Astrocyte (in vitro differentiated cells and primary cell): ENCODE measurements around the gene LVRN. TPM values are rescaled to one million over a fixed set of nuclear protein-coding genes. Genes with fewer than 3 reads are reported as not detected.

Experiments
- DNase-seq: peaks from one replicate; pipeline ENCODE4 v3.0.0-alpha.2; 2010; ENCODE audit warnings: low read depth
- FAIRE-seq: peaks from 2 replicates; lab custom pipeline; 2011; peaks lifted over from hg19 to GRCh38; lab: Jason Lieb, UNC
- H2AFZ ChIP-seq: 2 replicates; pipeline ENCODE4 v1.6.0; 2012; ENCODE audit warnings: low read depth, low read length, inconsistent platforms
- H3K27ac ChIP-seq: 2 replicates; pipeline ENCODE4 v1.5.1; 2011; ENCODE audit warnings: low read depth, low read length, inconsistent platforms
- H3K27me3 ChIP-seq: 2 replicates; pipeline ENCODE4 v1.6.0; 2011; ENCODE audit warnings: low read length, inconsistent platforms; ENCODE audit not compliant: insufficient read depth
- H3K36me3 ChIP-seq: 2 replicates; pipeline ENCODE4 v1.5.1; 2011; ENCODE audit warnings: low read length, inconsistent platforms; ENCODE audit not compliant: insufficient read depth
- H3K4me1 ChIP-seq: 2 replicates; pipeline ENCODE4 v1.5.1; 2011; ENCODE audit warnings: low read length, inconsistent platforms; ENCODE audit not compliant: insufficient read depth
- H3K4me2 ChIP-seq: 2 replicates; pipeline ENCODE4 v1.6.0; 2012; ENCODE audit warnings: low read length, inconsistent platforms
- H3K4me3 ChIP-seq: 2 replicates; pipeline ENCODE4 v1.5.1; 2011; ENCODE audit warnings: low read depth, mild to moderate bottlenecking, low read length, inconsistent platforms; ENCODE audit not compliant: insufficient read depth
- H3K79me2 ChIP-seq: 2 replicates; pipeline ENCODE4 v1.6.0; 2012; ENCODE audit warnings: mild to moderate bottlenecking, low read length, inconsistent platforms; ENCODE audit not compliant: insufficient read depth
- H3K9ac ChIP-seq: 2 replicates; pipeline ENCODE4 v1.6.0; 2012; ENCODE audit warnings: mild to moderate bottlenecking, low read length, inconsistent platforms
- H3K9me3 ChIP-seq: 2 replicates; pipeline ENCODE4 v1.5.1; 2012; ENCODE audit warnings: low read depth, mild to moderate bottlenecking, low read length, inconsistent platforms; ENCODE audit not compliant: insufficient read depth
- H4K20me1 ChIP-seq: 2 replicates; pipeline ENCODE4 v1.6.0; 2012; ENCODE audit warnings: low read length, inconsistent platforms; ENCODE audit not compliant: insufficient read depth
- H3K27ac Mint-ChIP-seq: one replicate; pipeline ENCODE4 v1.8.0; 2021; ENCODE audit warnings: mild to moderate bottlenecking, mixed read lengths; ENCODE audit not compliant: unreplicated experiment
- H3K27me3 Mint-ChIP-seq: one replicate; pipeline ENCODE4 v1.8.0; 2021; ENCODE audit warnings: low read depth, mixed read lengths; ENCODE audit not compliant: unreplicated experiment
- H3K36me3 Mint-ChIP-seq: one replicate; pipeline ENCODE4 v1.8.0; 2021; ENCODE audit warnings: low read depth, mixed read lengths; ENCODE audit not compliant: unreplicated experiment
- H3K4me1 Mint-ChIP-seq: one replicate; pipeline ENCODE4 v1.8.0; 2021; ENCODE audit warnings: low read depth, mixed read lengths; ENCODE audit not compliant: unreplicated experiment
- H3K4me3 Mint-ChIP-seq: one replicate; pipeline ENCODE4 v1.8.0; 2021; ENCODE audit warnings: mild to moderate bottlenecking, moderate library complexity, mixed read lengths; ENCODE audit not compliant: unreplicated experiment
- H3K9me3 Mint-ChIP-seq: one replicate; pipeline ENCODE4 v1.8.0; 2021; ENCODE audit warnings: mild to moderate bottlenecking, mixed read lengths; ENCODE audit not compliant: unreplicated experiment
- EZH2 ChIP-seq: IDR thresholded peaks from 2 replicates; pipeline ENCODE4 v1.6.1; 2012; ENCODE audit warnings: mild to moderate bottlenecking, low read length, inconsistent platforms; ENCODE audit not compliant: insufficient read depth
- total RNA-seq: library from RNA; stranded (reverse); gene quantifications from 2 replicates; pipeline ENCODE4 v1.2.1, GENCODE V29; 2021
- TF ChIP-seq, protein P1 (sequence below): IDR thresholded peaks from 2 replicates; pipeline ENCODE4 v1.5.1; 2011; ENCODE audit warnings: low read depth, mild to moderate bottlenecking, inconsistent platforms, low read length, moderate library complexity; ENCODE audit not compliant: insufficient read depth

Gene LVRN
- total RNA-seq, 1 donor from 2014 or later = 0.64 TPM

DNA sequence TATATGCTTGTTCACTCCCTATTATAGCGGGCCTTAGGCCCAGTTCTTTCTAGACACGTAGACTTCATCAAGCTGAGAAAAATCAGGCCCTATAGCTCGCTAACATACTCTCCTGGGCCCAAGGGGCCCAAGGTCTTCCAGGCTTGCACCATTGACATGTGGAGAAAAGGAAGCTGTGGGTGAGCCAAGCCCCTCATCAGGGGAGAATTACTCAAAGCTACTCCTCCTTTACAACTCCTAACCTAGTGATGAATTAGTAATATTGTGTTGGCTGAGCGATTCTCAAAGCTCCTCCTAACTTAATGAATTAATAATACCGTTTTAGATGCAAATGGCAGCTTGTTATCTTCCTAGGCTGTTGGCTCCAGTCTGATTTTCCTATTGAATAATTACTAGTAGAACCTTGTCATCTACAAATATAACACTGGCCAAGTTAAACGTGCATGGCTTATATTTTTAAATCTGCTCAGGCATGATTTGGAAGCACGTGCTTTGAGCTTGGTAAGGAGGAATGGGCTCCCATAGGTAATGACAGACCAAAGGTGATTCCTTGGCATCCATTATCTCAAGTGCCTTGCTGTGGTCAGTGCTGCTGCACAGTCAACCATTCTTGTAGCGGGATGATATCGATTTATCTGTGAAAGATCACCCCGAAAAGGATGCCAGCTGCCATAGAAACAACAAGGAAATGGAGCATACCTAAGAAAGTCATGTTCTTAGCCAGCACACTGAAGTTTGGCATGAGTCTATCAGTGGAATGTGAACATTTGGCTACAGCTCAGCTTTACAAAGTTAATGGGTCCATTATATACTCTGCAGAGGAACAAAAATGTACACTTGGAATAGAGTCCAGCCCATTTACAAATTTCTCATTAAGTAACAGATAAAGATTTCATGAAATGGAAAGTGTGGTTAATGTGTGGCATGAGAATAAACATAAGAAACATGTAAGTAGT lies 23.8 kb downstream of the LVRN start:
- H3K4me1 ChIP-seq = no peaks in the 10 kb centered on the region
- H3K27ac ChIP-seq = no peak overlapping the region
- FAIRE-seq = no peak
- Mint-ChIP-seq H3K36me3 (no peaks in the 10 kb centered on the region), H3K27ac (no peak overlapping the region), H3K4me3 (no peak overlapping the region), H3K9me3 (peaks cover 1% of the 10 kb centered on the region), H3K4me1 (no peaks in the 10 kb centered on the region), H3K27me3 (no peaks in the 10 kb centered on the region)
- H3K4me3 ChIP-seq = no peak overlapping the region
- H2AFZ ChIP-seq = no peak overlapping the region
- TF ChIP-seq, protein P1, sequence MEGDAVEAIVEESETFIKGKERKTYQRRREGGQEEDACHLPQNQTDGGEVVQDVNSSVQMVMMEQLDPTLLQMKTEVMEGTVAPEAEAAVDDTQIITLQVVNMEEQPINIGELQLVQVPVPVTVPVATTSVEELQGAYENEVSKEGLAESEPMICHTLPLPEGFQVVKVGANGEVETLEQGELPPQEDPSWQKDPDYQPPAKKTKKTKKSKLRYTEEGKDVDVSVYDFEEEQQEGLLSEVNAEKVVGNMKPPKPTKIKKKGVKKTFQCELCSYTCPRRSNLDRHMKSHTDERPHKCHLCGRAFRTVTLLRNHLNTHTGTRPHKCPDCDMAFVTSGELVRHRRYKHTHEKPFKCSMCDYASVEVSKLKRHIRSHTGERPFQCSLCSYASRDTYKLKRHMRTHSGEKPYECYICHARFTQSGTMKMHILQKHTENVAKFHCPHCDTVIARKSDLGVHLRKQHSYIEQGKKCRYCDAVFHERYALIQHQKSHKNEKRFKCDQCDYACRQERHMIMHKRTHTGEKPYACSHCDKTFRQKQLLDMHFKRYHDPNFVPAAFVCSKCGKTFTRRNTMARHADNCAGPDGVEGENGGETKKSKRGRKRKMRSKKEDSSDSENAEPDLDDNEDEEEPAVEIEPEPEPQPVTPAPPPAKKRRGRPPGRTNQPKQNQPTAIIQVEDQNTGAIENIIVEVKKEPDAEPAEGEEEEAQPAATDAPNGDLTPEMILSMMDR = no peak
- no peak for TF ChIP-seq EZH2
- no peaks in the 10 kb centered on the region for H3K27me3 ChIP-seq
- peak; percentile 83 for DNase-seq
- no peaks in the 10 kb centered on the region for H4K20me1 ChIP-seq
- no peaks in the 10 kb centered on the region for H3K79me2 ChIP-seq
- no peaks in the 10 kb centered on the region for H3K9me3 ChIP-seq
- peak overlapping the region; percentile 20 for H3K4me2 ChIP-seq
- H3K36me3 ChIP-seq = no peaks in the 10 kb centered on the region
- H3K9ac ChIP-seq = no peak overlapping the region

DNA sequence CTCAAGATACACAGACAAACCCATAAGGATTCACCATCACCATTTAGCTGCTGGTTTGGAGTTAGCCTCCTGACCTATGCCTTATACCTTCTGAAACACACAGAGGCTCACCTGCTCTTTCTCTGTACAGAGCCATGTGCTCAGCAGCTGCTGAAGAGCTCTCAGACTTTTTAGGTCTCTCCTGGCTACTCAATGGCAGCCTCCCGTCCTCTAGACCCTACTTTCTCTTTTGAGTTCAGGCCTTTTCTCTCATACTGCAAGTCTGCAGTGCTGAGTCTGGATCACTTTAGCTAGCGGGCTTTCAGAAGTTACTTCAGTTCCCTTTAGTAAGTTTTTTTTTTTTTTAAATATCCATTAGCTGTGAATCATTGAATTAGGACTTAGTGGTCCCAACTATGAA lies 25.7 kb downstream of the LVRN start:
- TF ChIP-seq, protein P1 = no peak
- no peak for TF ChIP-seq EZH2
- Mint-ChIP-seq H3K4me3 (no peak overlapping the region), H3K4me1 (no peaks in the 10 kb centered on the region), H3K36me3 (no peaks in the 10 kb centered on the region), H3K27ac (no peak overlapping the region), H3K9me3 (no peaks in the 10 kb centered on the region), H3K27me3 (no peaks in the 10 kb centered on the region)
- no peak overlapping the region for H3K4me3 ChIP-seq
- H3K4me2 ChIP-seq = no peak overlapping the region
- DNase-seq (no peak), FAIRE-seq (no peak)
- no peaks in the 10 kb centered on the region for H3K36me3 ChIP-seq
- H3K27me3 ChIP-seq = no peaks in the 10 kb centered on the region
- H4K20me1 ChIP-seq = no peaks in the 10 kb centered on the region
- H3K9me3 ChIP-seq = no peaks in the 10 kb centered on the region
- no peak overlapping the region for H3K27ac ChIP-seq
- H3K4me1 ChIP-seq = no peaks in the 10 kb centered on the region
- H3K79me2 ChIP-seq = no peaks in the 10 kb centered on the region
- no peak overlapping the region for H3K9ac ChIP-seq
- no peak overlapping the region for H2AFZ ChIP-seq
